GM21423 (cell line): ENCODE measurements around the gene BRAT1.
"Not testable (repeated sequence)": the region's sequence is repeated elsewhere in the genome, so short reads cannot be mapped to it uniquely, and the experiment has no call there.

Experiments used
- ATAC-seq: cut with Tn5 transposase; IDR thresholded peaks from one replicate; pipeline ENCODE4 v1.9.1; 2021; ENCODE audit warnings: mild to moderate bottlenecking, moderate library complexity; ENCODE audit not compliant: unreplicated experiment

BRAT1 gene

DNA sequence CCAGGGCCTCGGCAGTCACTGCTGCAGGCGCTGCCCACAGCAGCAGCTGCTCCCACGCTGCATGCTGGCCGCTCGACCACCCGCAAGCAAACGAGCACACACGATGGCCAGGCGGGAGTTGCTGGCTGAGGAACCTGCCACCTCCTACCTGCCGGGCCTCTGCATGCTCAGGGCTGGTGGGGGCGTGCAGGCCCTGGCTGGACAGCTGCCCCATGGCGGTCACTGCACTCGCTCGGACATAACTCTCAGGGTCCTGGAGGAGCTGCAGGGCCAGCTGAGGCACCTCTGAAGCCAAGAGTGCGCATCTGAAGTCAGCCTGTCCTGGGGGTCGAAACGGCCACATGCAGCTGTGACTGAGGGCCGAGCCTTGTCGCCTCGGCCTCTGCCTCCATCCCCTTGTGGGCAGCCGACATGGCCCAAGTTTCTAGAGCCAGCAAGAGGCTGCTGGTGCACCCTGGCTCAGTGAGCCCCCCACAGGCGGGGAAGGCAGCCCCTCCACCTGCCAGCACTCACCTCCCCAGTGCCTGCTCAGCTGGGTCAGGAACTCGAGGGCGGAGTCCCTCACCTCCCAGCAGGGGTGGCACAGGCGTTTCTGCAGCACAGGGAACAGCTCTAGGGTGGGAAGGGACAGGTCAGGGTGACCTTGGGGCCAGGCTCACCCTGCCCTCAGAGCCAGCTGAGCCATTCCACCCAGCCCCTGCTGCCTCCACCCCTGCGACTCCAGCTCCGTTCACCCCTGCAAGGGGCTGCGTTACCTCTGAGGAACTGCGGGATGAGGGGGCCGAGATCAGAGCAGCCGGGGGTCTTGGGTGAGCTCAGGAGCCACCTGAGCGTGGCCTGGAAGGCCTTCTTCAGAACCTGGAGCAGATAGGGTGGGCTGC lies 16.1 kb downstream of the BRAT1 start:
- ATAC-seq, result no peak

DNA sequence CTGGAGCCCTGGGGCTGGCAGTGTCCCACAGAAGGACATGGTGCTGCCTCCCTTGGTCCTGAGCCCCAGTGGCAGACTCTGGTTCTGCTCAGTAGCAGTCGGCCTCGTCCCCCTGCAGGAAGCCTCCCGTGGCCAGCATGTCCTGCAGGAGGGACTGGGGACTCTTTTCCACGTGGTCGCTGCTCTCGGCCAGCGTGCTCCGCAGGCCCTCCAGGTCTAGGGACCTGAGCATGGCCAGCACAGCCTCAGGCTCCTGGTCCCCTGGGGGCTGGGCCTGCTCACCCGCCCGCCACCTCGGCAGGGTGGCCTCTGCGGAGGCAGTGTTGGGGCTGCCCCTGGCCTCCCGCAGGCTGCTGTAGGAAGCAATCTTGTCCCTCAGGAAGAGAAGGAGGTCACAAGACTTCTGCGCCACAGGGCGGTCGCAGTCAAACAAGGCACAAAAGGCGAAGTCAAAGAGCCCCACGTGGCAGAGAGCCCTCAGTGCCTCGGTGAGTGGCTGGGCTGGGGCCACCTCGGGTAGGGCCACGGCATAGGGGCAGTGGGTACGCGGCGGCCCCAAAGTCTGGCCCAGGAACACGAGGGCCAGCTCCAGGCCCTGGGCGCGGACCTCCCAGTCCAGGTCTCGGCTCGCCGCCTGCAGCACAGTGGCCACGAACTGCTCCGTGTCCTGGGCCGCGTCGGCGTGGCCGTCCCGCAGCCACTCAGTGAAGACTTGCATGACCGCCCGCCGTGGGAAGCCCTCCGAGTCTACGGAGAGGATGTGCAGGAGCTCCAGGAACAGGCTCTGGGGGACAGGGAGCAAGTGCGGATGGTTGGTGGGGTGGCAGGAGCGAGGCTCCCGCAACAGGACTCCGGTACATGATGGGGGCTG lies 17.1 kb downstream of the BRAT1 start:
- no peak for ATAC-seq

DNA sequence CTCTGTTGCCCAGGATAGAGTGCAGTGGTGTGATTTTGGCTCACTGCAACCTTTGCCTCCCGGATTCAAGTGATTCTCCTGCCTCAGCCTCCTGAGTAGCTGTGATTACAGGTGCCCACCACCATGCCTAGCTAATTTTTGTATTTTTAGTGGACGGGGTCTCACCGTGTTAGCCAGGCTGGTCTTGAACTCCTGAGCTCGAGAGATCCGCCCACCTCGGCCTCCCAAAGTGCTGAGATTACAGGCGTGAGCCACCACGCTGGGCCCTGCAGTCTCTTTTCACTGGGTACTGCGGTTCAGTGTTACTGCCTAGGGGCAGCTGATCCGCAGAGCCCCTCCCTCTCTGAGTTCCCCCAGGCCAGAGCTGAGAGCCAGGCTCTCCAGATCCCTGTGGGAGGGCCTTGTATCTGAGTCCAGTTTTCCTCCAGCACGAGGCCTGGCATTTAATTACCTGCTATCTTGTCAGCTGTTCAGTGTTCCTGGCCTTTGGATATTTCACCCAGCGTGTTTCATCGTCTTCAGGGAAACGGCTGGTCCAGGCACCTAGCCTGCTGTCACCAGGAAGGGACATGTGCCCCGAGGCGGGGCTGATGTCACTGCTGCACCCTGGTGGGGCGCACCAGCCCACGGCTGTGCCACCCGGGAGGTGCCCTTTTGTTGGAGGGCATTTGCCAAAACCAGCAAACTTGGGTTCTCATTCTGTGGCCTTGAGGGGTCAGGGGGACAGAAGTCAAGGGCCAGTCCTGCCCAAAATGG lies 19.3 kb downstream of the BRAT1 start:
- ATAC-seq, result not testable (repeated sequence)

DNA sequence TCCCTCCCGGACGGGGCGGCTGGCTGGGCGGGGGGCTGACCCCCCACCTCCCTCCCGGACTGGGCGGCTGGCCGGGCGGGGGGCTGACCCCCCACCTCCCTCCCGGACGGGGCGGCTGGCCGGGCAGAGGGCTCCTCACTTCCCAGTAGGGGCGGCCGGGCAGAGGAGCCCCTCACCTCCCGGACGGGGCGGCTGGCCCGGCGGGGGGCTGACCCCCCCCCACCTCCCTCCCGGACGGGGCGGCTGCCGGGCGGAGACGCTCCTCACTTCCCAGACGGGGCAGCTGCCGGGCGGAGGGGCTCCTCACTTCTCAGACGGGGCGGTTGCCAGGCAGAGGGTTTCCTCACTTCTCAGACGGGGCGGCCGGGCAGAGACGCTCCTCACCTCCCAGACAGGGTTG lies 21.1 kb downstream of the BRAT1 start:
- not testable (repeated sequence) for ATAC-seq

DNA sequence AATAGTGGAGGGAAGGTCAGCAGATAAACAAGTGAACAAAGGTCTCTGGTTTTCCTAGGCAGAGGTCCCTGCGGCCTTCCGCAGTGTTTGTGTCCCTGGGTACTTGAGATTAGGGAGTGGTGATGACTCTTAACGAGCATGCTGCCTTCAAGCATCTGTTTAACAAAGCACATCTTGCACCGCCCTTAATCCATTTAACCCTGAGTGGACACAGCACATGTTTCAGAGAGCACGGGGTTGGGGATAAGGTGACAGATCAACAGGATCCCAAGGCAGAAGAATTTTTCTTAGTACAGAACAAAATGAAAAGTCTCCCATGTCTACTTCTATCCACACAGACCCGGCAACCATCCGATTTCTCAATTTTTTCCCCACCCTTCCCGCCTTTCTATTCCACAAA lies 21.8 kb downstream of the BRAT1 start:
- not testable (repeated sequence) for ATAC-seq

DNA sequence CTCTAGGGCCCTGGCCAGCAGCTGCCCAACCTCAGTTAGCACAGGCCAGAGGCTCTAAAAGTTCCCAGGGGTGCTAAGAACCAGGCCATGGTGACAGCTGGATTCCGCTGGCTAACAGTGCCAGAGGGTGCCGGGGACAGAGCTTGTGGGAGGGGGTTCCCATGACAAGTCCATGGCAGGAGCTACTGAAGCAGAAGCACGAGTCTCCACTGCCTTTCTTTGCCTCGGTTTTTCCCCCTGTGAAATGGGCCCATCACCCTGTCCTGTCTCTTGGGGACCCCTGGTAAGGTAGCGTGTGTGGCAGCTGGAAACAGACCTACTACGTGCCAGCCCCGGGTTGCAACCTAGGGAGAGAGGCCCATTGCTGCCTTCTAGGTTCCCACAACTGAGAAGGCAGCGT lies 22.5 kb downstream of the BRAT1 start:
- not testable (repeated sequence) for ATAC-seq

DNA sequence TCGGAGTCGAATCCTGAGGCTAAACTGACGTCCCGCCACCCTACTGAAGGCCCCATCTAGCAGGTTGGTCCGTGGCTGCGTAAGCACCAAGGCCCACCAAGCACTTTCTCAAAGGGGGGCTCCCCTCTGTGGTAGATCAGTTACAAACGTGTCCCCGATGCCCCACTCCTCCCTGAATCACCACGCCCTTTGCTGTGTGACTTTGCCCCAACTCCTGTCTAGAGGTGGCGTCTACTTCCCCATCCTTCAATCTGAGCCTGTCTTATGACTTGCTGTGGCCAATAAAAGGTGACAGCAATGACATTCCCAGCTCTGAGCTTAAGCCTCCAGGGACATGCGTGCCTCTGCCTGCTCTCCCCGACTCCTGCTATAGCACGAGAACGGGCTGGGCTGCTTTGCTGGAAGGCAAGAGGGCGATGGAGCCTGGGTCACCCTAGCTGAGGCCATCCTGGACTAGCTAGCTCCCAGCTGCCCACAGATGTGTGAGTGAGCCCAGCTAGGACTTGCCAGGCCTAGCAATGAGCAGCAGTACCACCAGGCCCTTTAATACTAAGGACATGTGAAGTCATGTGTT lies 23.0 kb downstream of the BRAT1 start:
- ATAC-seq, result not testable (repeated sequence)

GRCh38 chr7:2531796-2532110 lies 23.6 kb downstream of the BRAT1 start:
- ATAC-seq, result not testable (repeated sequence)

- not testable (repeated sequence) for ATAC-seq
Observed at GRCh38 chr7:2530994-2531795, 24.1 kb downstream of the BRAT1 start.

DNA sequence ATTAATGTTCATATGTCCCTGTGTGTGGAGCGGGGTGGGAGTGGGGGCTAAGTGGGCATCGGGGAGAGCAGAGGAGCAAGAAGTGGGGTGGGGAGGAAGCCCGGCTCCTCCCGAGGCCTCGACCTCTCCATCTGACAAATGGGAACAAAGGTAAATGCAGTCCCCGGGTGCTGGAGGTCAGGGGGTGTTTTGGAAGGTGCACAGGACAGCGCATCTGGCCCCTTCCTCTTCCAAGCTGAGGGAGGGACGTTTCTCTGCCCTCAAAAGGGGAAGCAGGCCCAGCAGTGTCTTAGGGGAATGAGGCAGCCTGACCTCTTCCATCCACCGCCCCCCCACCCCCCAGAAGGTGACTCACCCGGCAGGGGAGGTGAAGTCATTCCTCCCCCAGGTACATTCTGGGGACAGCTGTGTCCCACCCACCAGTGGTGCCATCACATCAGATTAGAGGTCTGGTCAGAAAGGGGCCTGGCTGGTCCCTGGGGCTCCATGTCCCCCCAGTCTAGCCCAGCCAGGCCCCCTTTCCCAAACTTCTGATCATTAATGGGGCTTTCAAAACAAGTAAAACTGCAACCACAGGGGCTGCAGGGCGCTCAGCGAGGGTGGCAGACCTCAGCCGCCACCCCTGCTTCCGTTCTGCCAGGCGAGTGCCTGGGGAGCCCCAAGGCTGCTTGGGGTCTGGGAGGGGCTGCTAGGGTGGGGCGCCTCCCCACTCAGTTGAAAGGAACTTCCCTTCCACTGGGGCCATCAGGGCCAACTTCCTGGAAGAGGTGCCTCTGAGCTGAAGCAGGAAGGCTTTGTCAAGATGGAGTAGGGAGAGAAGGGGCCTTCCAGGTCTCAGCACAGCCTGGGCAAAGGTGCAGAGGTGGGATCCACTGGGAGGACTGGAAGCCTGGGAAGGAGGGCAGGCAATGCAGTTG lies 25.0 kb downstream of the BRAT1 start:
- ATAC-seq, result peak; percentile 42

GRCh38 chr7:2529161-2530070 lies 25.9 kb downstream of the BRAT1 start:
- peak; percentile 37 for ATAC-seq

GRCh38 chr7:2528481-2529095 lies 26.7 kb downstream of the BRAT1 start:
- ATAC-seq, result no peak

GRCh38 chr7:2527505-2528467 lies 27.5 kb downstream of the BRAT1 start:
- no peak for ATAC-seq

GRCh38 chr7:2526659-2527504 lies 28.4 kb downstream of the BRAT1 start:
- no peak for ATAC-seq
